HG03521 (cell line): ENCODE measurements around the gene PDCL3.

ENCODE experiments used
- ATAC-seq: cut with Tn5 transposase; IDR thresholded peaks from one replicate; pipeline ENCODE4 v1.9.1; 2021; ENCODE audit warnings: mild to moderate bottlenecking, moderate library complexity; ENCODE audit not compliant: unreplicated experiment

The PDCL3 gene

DNA sequence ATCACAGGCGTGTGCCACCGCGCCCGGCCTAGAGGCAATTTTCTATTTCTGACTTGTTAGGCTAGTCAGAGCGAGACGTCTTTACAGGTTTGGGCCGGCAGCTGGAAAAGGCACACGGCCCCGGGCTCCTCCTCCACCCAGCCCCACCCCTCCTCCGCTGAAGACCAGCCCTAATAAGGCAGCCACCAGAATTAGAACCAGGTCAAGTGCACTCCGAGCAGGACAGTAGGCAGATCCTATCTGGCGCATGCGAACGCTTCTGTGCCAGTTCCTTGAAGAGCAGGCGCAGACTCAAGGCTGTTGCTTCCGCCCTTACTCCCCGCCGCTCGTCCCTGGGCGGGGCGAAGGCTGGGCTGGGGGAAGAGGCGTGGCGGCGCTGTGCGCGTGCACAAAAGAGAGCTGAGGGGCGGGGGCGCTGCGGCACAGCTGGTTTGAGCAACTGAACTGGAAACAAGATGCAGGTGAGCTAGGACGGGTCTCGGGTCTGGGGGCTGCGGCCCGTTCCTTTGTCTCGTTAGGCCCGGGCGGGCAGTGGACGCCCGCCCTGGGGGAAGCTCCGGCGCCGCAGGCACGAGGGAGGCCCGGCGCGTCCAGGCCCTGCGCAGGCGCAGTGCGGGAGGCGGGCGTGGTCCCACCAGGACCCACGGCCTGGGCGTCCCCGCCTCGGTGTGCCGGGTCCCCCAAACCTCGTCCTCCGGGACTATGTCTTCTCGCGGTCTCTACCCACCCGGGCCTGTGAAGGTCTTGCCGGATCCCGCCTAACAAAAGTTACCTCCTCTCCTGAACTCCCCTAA, at the start of gene PDCL3:
Gene PDCL3 (plus strand): TSS at position 381 of the 794 bp plus-strand sequence. CDS start 75 bp downstream, at position 456.
- peak; percentile 93 for ATAC-seq

DNA sequence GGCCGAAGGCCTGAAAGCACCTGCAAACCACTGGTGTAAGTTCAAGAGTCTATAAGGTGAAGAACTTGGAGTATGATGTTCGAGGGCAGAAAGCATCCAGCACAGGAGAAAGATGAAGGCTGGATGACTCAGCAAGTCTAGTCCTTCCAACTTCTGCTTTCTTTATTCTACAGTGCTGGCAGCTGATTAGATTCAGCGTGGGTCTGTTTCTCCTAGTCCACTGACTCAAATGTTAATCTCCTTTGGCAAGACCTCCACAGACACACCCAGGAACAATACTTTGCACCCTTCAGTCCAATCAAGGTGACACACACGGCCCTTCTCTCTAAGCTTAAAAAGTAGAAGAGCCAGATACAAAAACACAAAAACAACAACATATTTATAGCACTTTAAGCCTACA, 49.1 kb upstream of the PDCL3 start:
- ATAC-seq = no peak

- no peak for ATAC-seq
These were observed 45.2 kb upstream of the PDCL3 start for GRCh38 chr2:100517556-100517955.

DNA sequence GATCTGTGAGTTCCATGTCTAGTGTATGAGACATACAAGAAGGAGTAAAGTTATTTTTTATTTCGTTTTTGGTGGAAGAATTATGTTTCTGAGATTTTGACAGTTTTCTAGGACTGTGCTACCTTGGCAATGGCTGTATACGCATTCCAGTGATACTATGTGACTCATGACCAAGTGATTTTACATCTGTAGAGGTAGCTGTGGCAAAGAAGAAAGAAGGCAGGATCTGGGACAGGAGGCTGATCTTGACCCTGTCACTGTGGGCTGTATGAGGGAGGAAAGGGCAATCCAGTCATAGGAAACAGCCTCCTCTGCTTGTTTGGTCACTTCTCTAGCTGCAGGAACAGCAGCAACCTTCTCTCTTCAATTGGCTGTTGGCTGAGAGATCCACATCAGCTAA, 44.0 kb upstream of the PDCL3 start:
- no peak for ATAC-seq

DNA sequence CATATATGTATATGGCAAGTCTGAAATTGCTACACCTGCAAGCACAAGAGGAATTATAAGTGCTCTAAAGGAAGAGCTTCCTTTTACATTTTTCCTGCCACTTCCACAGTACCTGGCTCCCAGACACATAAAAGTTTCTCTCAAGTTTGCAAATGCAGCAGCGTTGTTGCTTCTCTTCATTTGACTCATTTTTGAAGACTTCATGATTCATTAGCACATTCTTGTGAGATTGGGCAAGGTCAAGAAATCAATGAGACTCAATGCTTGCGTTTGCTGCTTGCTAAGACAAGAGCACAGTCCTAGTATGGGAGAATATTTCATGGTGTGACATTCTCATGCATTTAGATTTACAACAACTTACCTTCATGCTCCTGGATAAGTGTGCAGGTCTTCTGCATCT, 42.6 kb upstream of the PDCL3 start:
- no peak for ATAC-seq

DNA sequence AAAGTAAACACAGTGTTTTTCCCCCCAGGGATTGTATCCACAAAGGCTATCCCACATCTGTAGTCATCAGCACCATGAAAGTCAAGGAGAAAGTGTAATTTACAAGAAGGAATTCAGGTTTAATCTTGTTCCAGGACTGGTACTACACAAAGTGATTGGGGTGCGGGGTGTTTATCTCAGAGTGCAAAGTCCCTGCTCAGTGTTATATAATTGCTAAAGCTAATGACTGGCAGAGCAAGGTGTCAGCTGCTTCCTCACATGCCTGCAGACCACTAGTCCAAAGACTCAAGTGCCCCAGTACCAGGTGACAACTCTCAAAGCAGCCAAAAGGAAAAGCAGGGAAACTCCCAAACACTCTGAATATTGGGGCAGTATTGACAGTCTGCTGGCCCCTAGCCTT, 40.4 kb upstream of the PDCL3 start:
- no peak for ATAC-seq

- ATAC-seq = no peak
These were observed 38.5 kb upstream of the PDCL3 start for GRCh38 chr2:100524331-100524730.

GRCh38 chr2:100526868-100527267, 35.9 kb upstream of the PDCL3 start:
- no peak for ATAC-seq

- ATAC-seq = no peak
These were observed 35.3 kb upstream of the PDCL3 start for GRCh38 chr2:100527440-100528015.

DNA sequence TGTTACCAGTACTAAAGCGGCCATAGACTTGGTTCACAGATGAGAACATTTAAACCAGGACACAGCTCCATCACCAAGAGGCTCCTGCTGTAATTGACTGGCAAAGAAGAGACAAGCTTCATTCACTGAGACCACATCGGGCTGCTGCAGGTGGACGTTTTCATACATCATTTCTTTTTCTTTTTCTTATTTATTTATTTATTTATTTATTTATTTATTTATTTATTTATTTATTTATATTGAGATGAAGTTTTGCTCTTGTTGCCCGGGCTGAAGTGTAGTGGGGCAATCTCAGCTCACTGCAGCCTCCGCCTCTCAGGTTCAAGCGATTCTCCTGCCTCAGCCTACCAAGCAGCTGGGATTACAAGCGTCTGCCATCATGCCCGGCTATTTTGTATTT, 33.6 kb upstream of the PDCL3 start:
- ATAC-seq = no peak

DNA sequence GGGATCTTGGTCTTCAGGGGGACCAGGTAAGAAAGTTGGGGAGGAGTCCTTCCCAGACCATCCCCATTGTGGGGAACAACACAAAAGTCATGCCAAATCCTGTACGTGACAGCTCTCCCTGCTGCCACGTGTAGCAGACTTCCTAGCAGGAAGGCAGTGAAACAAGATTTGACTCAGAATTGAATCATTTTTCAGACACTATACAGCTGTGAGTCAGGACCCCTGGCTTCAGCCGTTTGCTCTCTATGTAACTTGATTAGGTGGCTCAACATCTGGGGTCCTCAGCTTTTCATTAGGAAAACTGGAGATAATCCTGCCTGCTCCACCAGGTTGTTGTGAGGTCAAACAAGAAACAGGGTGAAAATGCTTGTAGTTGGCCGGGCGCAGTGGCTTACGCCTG, 32.9 kb upstream of the PDCL3 start:
- ATAC-seq = no peak

- ATAC-seq = no peak
These were observed 26.9 kb upstream of the PDCL3 start for GRCh38 chr2:100535855-100536254.

DNA sequence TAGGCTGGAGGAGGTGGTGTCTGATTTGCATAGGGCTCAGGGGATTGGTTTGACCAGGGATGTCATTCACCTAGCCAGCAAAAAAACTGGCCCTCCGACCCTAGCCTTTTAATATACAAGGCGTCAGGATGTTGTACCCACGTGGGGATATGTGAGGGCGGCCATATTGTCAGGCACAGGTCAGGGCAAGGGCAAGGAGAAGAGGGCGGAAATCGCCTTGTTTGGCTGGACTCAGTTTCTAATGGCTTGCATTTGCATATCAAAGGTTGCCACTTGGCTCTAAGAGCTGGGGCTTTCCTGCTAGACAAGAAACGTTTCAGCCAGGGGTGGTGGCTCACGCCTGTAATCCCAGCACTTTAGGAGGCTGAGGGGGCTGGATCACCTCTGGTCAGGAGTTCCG, 24.9 kb upstream of the PDCL3 start:
- no peak for ATAC-seq

DNA sequence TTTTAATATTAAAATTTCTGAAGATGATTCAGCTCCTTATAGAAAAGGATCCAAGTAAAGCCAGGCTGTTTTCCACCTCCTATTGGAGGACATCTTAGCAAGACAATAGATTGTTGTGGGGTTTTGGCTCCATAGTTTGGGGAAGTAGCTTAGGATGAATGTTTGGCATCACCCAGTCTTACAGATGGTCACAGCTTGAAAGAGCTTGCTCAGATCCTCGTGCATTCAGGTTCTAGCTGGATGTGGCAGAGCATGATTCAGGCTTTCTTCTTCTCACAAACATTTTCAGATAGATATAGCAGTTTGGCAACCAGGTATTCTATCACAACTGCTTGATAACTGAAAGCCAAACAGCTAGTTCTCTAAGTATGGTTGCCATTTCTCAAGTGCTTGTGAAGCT, 23.6 kb upstream of the PDCL3 start:
- no peak for ATAC-seq

- ATAC-seq = no peak
These were observed 21.4 kb upstream of the PDCL3 start for GRCh38 chr2:100541404-100541803.

GRCh38 chr2:100542418-100542817, 20.4 kb upstream of the PDCL3 start:
- no peak for ATAC-seq

DNA sequence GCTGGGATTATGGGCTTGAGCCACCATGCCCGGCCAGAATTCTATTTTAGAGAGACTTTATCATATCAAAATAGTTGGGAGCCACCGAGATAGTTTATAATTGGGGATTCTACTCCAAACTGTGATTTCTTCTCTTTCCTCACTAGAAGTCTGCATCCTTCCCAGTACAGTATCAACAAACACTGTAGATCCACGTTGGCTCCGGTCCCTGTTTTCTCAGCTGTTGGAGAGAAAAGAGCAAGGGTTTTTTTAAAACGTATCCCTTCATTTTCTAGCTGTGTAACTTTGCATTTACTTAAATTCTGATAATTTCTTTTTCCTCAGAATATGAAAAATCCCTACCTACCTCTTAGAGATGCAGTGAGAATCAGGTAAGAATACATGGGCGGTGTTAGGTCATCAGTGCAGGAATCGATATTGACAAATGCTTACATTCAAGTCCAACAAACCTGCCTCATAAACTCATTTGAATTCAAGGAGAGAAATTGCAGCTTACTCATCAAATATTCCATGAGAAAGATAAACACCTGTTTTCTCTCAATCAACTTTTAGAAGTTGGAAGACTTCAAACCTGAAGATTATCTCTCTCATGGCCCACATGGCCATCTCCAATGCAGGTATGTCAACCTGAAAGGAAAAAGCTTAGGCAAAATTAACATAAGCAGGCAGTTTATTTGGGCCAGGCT, 17.7 kb upstream of the PDCL3 start:
- ATAC-seq = no peak

GRCh38 chr2:100546469-100546868, 16.3 kb upstream of the PDCL3 start:
- no peak for ATAC-seq

GRCh38 chr2:100548771-100549170, 14.0 kb upstream of the PDCL3 start:
- no peak for ATAC-seq

GRCh38 chr2:100551303-100551702, 11.5 kb upstream of the PDCL3 start:
- no peak for ATAC-seq

DNA sequence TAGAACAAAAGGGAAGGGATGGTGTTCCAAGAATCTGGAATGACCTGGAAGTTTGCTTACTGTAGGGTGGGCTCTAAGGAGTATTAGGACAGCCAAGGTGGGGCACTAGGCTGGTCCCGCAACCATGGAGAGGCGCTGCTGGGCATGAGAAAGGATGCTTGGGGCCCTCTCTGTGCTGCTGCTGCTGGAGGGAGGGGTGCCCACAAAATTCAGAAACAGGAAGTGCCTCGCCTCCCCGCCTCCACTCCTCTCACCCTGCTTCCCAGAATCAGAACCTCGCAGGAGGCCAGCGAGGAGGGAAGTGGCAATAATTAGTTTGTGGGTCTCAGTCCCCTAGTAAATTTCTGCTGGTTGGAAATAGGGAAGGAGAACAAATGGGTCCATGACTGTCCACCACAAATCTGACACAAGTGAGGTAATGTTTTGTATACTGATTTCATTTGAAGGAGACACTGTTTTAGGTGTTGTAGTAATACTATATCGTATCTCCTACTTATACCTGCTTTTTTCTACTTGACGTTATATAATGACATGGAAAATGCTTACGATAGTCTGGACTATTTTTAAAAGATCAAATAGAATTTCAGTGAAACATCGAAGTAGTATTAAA, 7.9 kb upstream of the PDCL3 start:
- ATAC-seq = no peak

GRCh38 chr2:100556746-100557145, 6.0 kb upstream of the PDCL3 start:
- ATAC-seq = no peak
